ENCODE results near the gene ARRB1.

ARRB1 gene

DNA sequence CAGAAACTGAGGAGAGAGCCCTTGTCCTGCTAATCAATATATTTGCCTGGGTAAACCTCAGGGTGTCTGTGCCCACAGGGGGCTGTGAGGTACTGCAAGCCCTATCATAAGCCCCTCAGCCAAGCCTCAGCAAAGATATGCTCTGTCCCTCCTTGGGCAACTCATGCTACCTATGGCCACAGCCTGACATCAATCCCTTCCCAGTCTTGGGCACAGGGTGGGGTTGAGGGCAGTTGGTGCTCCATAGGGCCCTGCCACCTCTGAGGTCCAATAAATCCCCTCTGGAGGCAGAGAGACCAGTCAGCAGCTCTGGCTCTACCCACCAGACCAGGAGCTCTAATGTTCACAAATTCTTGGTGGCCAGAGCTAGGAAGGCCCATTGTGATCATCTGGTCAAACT lies 87.1 kb downstream of the ARRB1 start:
- H3K4me3 ChIP-seq (ENCODE audit: low read depth, low read length), result no peak overlapping the region
- DNase-seq (ENCODE audit: low read depth), result no peak
- TF ChIP-seq, protein P1, sequence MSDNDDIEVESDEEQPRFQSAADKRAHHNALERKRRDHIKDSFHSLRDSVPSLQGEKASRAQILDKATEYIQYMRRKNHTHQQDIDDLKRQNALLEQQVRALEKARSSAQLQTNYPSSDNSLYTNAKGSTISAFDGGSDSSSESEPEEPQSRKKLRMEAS (IDR thresholded peaks at IDR 0.05; ENCODE audit: low read depth, low read length), result no peak
- TF ChIP-seq, protein P2, sequence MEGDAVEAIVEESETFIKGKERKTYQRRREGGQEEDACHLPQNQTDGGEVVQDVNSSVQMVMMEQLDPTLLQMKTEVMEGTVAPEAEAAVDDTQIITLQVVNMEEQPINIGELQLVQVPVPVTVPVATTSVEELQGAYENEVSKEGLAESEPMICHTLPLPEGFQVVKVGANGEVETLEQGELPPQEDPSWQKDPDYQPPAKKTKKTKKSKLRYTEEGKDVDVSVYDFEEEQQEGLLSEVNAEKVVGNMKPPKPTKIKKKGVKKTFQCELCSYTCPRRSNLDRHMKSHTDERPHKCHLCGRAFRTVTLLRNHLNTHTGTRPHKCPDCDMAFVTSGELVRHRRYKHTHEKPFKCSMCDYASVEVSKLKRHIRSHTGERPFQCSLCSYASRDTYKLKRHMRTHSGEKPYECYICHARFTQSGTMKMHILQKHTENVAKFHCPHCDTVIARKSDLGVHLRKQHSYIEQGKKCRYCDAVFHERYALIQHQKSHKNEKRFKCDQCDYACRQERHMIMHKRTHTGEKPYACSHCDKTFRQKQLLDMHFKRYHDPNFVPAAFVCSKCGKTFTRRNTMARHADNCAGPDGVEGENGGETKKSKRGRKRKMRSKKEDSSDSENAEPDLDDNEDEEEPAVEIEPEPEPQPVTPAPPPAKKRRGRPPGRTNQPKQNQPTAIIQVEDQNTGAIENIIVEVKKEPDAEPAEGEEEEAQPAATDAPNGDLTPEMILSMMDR (IDR thresholded peaks at IDR 0.05; ENCODE audit: low read depth, low read length), result no peak
- no peak for TF ChIP-seq MYC (IDR thresholded peaks at IDR 0.05; ENCODE audit: low read depth, low read length)

DNA sequence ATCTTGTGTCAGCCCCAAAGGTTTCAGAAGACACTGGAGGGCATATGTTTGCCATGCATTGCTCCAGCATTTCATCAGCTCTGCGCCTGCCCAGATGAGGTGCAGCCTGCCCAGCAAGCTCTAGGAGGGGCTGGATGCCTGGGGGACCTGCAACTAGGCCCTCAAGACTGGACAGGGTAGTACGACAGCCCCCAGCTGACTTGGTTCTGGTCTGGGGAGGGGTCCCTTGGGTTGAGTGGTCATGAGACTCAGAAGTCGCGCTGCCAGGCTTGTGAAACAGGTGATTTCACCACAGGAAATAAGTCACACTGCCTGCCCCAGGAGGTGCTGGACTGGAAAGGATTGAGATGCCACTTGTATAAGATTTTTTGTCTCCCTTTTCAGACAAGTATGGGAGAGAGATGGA lies 87.5 kb downstream of the ARRB1 start:
- TF ChIP-seq MYC (IDR thresholded peaks at IDR 0.05; ENCODE audit: low read depth, low read length) (no peak), POLR2A (IDR thresholded peaks at IDR 0.05; ENCODE audit: extremely low read depth, insufficient read length) (no peak)
- TF ChIP-seq, protein P1 (IDR thresholded peaks at IDR 0.05; ENCODE audit: low read depth, low read length), result no peak
- TF ChIP-seq, protein P2 (IDR thresholded peaks at IDR 0.05; ENCODE audit: low read depth, low read length), result no peak
- peak; percentile 76 for DNase-seq (ENCODE audit: low read depth)
- no peak overlapping the region for H3K4me3 ChIP-seq (ENCODE audit: low read depth, low read length)

DNA sequence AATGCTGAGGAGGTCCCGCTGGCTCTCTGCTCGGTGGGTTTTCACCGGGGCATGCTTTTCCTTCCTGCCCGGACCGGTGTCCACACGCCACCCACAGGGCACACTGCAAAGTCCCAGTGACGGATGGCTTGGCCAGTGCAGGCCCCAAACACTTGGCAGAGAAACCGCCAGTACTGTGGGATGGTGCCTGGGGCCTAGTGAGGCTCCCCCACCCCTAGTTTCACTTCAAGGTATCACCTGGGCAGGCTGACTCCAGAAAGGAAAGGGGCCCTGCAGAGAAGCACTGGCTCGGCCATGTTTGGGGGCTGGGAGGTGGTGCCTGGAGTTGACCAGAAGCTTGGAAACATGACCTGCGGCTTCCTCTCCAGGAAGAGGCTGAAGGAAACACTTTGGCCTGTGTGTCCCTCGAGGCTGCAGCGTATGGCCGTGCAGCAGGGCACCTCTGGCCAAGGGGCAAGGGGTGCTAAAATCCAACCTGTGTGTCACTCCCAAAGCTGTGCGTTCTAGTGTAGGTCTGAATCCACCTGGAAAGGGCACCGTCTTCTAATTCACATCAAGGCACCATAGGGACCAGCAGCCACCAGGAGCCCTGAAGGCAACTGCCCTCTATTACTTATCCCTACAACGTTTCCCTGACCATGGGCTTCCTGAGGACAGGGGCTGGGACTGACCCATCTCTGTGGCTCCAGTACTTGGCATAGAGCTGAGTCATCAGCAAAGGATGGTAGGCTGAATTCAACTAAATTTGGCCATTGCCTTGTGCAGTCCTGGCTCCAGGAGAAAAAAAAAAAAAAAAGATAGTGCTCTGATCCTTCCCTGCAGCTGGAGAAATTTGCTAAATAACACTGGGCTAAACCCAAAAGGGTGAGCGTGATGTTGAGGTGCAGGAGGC lies 88.3 kb downstream of the ARRB1 start:
- no peak for TF ChIP-seq MYC (IDR thresholded peaks at IDR 0.05; ENCODE audit: low read depth, low read length)
- no peak for TF ChIP-seq POLR2A (IDR thresholded peaks at IDR 0.05; ENCODE audit: extremely low read depth, insufficient read length)
- TF ChIP-seq, protein P2 (IDR thresholded peaks at IDR 0.05; ENCODE audit: low read depth, low read length), result no peak
- TF ChIP-seq, protein P1 (IDR thresholded peaks at IDR 0.05; ENCODE audit: low read depth, low read length), result no peak
- DNase-seq (ENCODE audit: low read depth), result no peak
- no peak overlapping the region for H3K4me3 ChIP-seq (ENCODE audit: low read depth, low read length)

DNA sequence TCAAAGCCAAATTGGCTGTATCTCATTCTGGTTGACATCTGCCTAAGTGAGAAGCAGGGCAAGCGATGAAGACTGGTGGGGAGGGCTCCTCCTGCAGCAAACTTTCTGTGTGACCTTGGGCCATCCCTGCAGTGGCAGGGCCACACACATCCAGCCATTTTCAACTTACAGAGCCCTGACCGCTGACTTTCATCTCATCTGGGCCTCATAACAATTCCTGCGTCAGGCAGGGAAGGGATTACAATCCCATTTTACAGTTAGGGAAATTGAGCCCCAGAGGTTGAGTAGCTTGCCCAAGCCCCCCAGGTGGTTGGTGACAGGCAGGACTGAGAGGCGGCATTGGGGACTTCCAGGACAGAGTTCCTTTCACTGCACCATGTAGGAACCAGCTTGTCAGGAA lies 89.0 kb downstream of the ARRB1 start:
- TF ChIP-seq, protein P2 (IDR thresholded peaks at IDR 0.05; ENCODE audit: low read depth, low read length), result no peak
- TF ChIP-seq MYC (IDR thresholded peaks at IDR 0.05; ENCODE audit: low read depth, low read length), result no peak
- TF ChIP-seq, protein P1 (IDR thresholded peaks at IDR 0.05; ENCODE audit: low read depth, low read length), result no peak
- peak; percentile 6 for TF ChIP-seq POLR2A (IDR thresholded peaks at IDR 0.05; ENCODE audit: extremely low read depth, insufficient read length)
- H3K4me3 ChIP-seq (ENCODE audit: low read depth, low read length), result no peak overlapping the region
- DNase-seq (ENCODE audit: low read depth), result no peak

DNA sequence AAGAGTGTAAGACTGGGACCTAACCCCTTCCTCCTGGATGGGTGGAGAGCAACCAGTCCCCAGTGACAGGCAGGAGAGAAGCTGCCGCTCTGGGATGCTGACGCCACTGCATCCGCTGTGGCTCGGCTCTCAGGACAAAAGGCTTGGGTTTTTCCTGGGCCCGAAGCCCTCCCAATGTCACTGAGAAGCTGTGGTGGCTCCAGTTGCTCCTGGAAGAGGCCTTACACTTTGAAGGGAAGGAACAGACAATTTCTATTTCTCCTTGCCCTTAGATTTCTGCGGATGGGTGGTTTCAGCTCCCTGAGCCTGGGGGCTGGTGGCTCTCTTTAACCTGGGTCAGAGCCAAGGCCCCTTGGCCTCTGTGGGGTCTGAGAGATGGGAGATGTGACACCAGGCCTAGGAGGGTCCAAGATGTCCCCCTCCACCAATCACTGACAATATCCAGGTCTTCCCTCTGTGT lies 89.5 kb downstream of the ARRB1 start:
- no peak overlapping the region for H3K4me3 ChIP-seq (ENCODE audit: low read depth, low read length)
- TF ChIP-seq POLR2A (IDR thresholded peaks at IDR 0.05; ENCODE audit: extremely low read depth, insufficient read length) (no peak), MYC (IDR thresholded peaks at IDR 0.05; ENCODE audit: low read depth, low read length) (no peak)
- TF ChIP-seq, protein P1 (IDR thresholded peaks at IDR 0.05; ENCODE audit: low read depth, low read length), result no peak
- TF ChIP-seq, protein P2 (IDR thresholded peaks at IDR 0.05; ENCODE audit: low read depth, low read length), result no peak
- no peak for DNase-seq (ENCODE audit: low read depth)
